Parathyroid adenoma (tissue), 2 donors: ENCODE data around the gene CATSPERE.

Experiments used
- H2AFZ ChIP-seq: fragments of 300-600 bp; sonication (generic); one replicate; pipeline ENCODE4 v1.7.0; 2017; ENCODE audit warnings: antibody characterized with exemption, mild to moderate bottlenecking
- H3K27ac ChIP-seq: fragments of 300-600 bp; sonication (generic); one replicate; pipeline ENCODE4 v1.7.0; 2017
- H3K27me3 ChIP-seq: fragments of 300-600 bp; sonication (generic); one replicate; pipeline ENCODE4 v1.7.0; 2017; ENCODE audit warnings: low read length; ENCODE audit not compliant: control insufficient read depth, insufficient read depth
- H3K36me3 ChIP-seq: fragments of 300-600 bp; sonication (generic); one replicate; pipeline ENCODE4 v1.7.0; 2017; ENCODE audit warnings: low read length; ENCODE audit not compliant: control insufficient read depth, insufficient read depth
- H3K4me1 ChIP-seq: fragments of 300-600 bp; sonication (generic); one replicate; pipeline ENCODE4 v1.7.0; 2017; ENCODE audit warnings: control low read depth
- H3K4me2 ChIP-seq: fragments of 300-600 bp; sonication (generic); one replicate; pipeline ENCODE4 v1.7.0; 2017; ENCODE audit warnings: low read length
- H3K4me3 ChIP-seq: fragments of 300-600 bp; sonication (generic); one replicate; pipeline ENCODE4 v1.7.0; 2017; ENCODE audit warnings: low read depth, low read length
- H3K79me2 ChIP-seq: fragments of 300-600 bp; sonication (generic); one replicate; pipeline ENCODE4 v1.7.0; 2017; ENCODE audit warnings: control low read depth
- H3K9ac ChIP-seq: fragments of 300-600 bp; sonication (generic); one replicate; pipeline ENCODE4 v1.7.0; 2017; ENCODE audit warnings: mild to moderate bottlenecking
- H3K9me3 ChIP-seq: fragments of 300-600 bp; sonication (generic); one replicate; pipeline ENCODE4 v1.7.0; 2017; ENCODE audit warnings: low read length; ENCODE audit not compliant: control insufficient read depth
- TF ChIP-seq, protein P1 (sequence below): fragments of 300-600 bp; sonication (generic); IDR thresholded peaks from one replicate; pipeline ENCODE4 v1.7.0; 2017; ENCODE audit warnings: antibody characterized with exemption, mild to moderate bottlenecking
- donor health status: primary hyperparathyroidism.

CATSPERE gene

DNA sequence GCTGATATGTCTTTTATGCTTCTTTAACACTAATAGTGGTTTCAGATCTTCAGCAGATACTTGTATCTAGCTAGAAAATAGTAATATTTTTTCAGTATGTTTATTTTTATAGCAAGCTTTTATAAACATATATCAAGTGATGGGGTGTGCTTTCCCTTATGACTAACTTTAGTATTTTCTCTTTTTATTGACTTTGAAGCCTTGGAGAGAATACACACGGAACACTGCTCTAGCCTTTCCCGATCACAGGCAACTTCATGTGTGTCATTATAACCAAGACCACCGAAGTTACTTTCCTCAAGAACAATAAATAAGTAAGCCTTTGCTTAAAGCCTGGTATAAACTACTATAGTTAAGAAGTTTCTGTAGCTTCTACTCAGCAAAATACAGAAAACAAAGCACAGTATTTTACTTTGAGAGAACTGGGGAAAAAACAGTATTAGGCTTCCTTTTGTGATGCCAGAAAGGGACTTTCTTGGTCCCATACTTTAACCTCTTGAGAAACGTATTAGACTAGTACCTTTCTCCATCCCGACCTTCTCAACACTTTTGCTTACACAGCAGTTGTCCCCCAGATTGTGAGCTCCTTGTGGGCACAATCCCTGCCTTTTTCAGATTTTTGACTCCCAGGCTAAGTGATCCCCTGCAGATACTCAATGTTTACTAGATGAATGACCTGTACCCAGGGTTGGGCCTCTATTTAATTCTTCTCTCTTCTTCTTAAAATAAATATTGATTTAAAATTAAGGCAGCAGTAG is 12.6 kb upstream of the CATSPERE start:
- Histone ChIP-seq H3K79me2 (peaks cover 5% of the 10 kb centered on the region), H3K4me3 (no peak overlapping the region), H2AFZ (no peak overlapping the region), H3K4me1 (no peaks in the 10 kb centered on the region), H3K36me3 (no peaks in the 10 kb centered on the region), H3K9ac (no peak overlapping the region), H3K27me3 (no peaks in the 10 kb centered on the region), H3K27ac (no peak overlapping the region), H3K4me2 (no peak overlapping the region), H3K9me3 (no peaks in the 10 kb centered on the region)
- TF ChIP-seq, protein P1, sequence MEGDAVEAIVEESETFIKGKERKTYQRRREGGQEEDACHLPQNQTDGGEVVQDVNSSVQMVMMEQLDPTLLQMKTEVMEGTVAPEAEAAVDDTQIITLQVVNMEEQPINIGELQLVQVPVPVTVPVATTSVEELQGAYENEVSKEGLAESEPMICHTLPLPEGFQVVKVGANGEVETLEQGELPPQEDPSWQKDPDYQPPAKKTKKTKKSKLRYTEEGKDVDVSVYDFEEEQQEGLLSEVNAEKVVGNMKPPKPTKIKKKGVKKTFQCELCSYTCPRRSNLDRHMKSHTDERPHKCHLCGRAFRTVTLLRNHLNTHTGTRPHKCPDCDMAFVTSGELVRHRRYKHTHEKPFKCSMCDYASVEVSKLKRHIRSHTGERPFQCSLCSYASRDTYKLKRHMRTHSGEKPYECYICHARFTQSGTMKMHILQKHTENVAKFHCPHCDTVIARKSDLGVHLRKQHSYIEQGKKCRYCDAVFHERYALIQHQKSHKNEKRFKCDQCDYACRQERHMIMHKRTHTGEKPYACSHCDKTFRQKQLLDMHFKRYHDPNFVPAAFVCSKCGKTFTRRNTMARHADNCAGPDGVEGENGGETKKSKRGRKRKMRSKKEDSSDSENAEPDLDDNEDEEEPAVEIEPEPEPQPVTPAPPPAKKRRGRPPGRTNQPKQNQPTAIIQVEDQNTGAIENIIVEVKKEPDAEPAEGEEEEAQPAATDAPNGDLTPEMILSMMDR = no peak

DNA sequence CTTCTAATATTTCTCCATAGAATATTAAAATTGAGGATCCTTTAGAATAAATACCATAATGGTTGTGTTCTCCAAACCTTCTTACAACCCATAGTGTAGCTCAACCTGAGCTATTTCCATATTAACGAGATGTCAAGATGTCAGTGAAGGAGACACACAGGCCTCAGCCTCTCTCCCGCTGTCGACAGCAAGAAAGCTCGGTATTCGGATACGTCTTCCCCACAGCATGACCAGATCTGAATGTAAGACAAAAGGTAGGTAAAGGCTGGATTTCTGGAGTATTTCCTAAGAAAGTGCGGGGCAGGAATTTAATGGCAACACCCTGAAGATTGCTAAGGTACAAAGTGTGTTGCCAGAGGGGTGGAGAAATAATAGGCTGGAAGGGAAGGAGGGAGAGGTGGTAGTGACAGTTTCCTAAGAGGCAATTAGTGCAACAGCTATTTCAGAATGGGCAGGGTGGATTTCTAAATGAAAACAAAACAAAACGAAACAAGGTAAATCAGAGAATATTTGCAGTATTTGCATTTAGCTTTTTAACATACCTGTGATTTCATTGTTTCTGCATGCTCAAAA is 11.1 kb upstream of the CATSPERE start:
- H3K4me1 ChIP-seq = no peaks in the 10 kb centered on the region
- H3K27ac ChIP-seq = peak overlapping the region; percentile 95
- H3K36me3 ChIP-seq = no peaks in the 10 kb centered on the region
- H3K9me3 ChIP-seq = no peaks in the 10 kb centered on the region
- no peak overlapping the region for H3K9ac ChIP-seq
- H3K79me2 ChIP-seq = peaks cover 3% of the 10 kb centered on the region
- no peaks in the 10 kb centered on the region for H3K27me3 ChIP-seq
- peak overlapping the region; percentile 93 for H3K4me2 ChIP-seq
- TF ChIP-seq, protein P1 = no peak
- peak overlapping the region; percentile 83 for H3K4me3 ChIP-seq
- no peak overlapping the region for H2AFZ ChIP-seq

DNA sequence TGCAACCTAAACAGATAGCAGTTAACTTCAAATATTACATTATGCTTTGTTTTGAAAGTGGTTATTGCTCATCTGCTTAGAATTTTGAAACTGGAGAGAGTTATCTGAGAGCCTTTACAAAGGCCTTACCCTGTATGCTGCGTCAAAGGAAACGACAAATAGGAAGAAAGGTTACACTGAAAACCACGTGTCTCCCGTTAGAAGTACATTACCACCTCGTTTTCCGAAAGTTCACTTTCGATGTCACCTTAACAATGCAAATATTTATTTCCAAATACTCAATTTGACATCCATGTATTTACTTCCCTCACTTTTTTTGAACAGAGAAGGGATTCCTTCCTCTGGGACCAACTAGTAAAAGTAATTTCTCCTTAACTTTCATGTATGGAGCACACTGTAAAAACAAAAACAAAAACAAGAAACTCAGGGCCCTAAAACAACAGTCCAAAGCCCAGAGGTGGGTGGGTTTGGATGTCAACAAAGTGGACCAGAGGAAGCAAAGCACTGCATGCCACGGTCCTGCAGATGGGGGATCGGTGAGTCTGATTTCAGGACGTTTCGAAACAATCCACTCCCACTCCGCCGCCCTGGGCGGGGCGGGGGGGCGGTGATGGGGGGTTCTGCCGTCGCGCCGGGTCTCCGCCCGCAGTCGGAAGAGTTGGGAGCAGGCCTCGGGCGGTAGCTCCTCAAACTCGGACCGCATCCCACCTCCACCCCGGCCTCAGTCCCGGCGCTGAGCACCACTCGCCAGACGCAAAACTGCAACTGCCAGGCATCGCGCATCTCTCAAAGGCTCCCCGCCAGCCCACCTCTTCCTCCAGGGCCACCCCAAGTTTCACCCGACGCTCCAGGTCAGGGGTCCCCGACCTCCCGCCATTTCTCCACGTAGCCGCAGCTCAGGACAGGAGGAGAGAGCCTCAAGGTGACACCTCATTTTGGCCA is 10.2 kb upstream of the CATSPERE start:
- TF ChIP-seq, protein P1 = no peak
- Histone ChIP-seq H3K79me2 (peaks cover 3% of the 10 kb centered on the region), H2AFZ (peak overlapping the region; percentile 84), H3K9ac (peak overlapping the region; percentile 72), H3K27ac (peak overlapping the region; percentile 95), H3K4me3 (peak overlapping the region; percentile 83), H3K4me1 (no peaks in the 10 kb centered on the region), H3K9me3 (no peaks in the 10 kb centered on the region), H3K27me3 (no peaks in the 10 kb centered on the region), H3K4me2 (peak overlapping the region; percentile 93), H3K36me3 (no peaks in the 10 kb centered on the region)

DNA sequence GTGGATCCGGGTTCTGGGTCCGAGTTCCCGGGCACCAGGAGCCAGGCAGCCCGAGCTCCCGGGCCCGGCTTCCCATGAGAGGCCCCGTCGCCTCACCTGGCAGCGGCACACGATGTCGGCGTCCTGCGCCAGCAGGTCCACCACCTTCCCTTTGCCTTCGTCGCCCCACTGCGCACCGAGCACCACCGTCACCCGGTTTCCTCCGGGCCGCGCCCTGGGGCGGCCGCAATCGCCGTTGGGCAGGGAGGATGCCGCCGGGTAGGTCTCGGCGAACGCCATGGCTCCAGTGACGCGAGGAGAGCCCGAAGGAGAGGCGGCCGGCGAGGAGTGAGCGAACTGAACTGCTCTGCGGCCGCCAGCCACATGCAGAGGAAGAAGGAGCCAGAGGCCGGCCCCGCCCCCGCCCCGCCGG is 9.5 kb upstream of the CATSPERE start, which contains the start of gene ADSS2:
Gene ADSS2, minus strand, starts transcription at position 371 of the 412 bp plus-strand sequence. Its CDS starts 92 bp downstream, at position 279.
- Histone ChIP-seq H3K36me3 (no peaks in the 10 kb centered on the region), H3K9ac (peak within 1 kb of the TSS; percentile 72), H3K4me2 (peak within 1 kb of the TSS; percentile 93), H3K79me2 (peaks cover 3% of the 10 kb centered on the region), H3K4me3 (peak within 1 kb of the TSS; percentile 83), H3K27ac (peak within 1 kb of the TSS; percentile 95), H3K9me3 (no peaks in the 10 kb centered on the region), H3K4me1 (no peaks in the 10 kb centered on the region), H3K27me3 (no peaks in the 10 kb centered on the region), H2AFZ (peak within 1 kb of the TSS; percentile 84)
- TF ChIP-seq, protein P1 = no peak
